GM18873 (cell line): ENCODE data around the gene PCYT2.

Source experiments
- ATAC-seq: cut with Tn5 transposase; IDR thresholded peaks from one replicate; pipeline ENCODE4 v1.9.1; 2021; ENCODE audit warnings: mild to moderate bottlenecking, moderate library complexity, moderate number of reproducible peaks; ENCODE audit not compliant: unreplicated experiment, low FRiP score

PCYT2 gene

GRCh38 chr17:81902023-81902652 lies 9.1 kb downstream of the PCYT2 start, which contains the start of gene NPB:
Gene NPB, plus strand, starts transcription at chr17:81902238. Its CDS starts 40 bp downstream, at chr17:81902278.
- ATAC-seq = no peak

GRCh38 chr17:81901167-81902022 lies 9.8 kb downstream of the PCYT2 start:
- no peak for ATAC-seq

GRCh38 chr17:81900181-81900820 lies 10.9 kb downstream of the PCYT2 start:
- ATAC-seq = no peak

- ATAC-seq = no peak
Measured at GRCh38 chr17:81899514-81900166, 11.6 kb downstream of the PCYT2 start.

GRCh38 chr17:81898885-81899284 lies 12.3 kb downstream of the PCYT2 start:
- no peak for ATAC-seq

GRCh38 chr17:81898029-81898866 lies 13.0 kb downstream of the PCYT2 start:
- no peak for ATAC-seq

GRCh38 chr17:81895400-81895799 lies 15.8 kb downstream of the PCYT2 start:
- no peak for ATAC-seq

- no peak for ATAC-seq
Measured at GRCh38 chr17:81891303-81891552, 20.0 kb downstream of the PCYT2 start.

GRCh38 chr17:81890447-81891302 lies 20.5 kb downstream of the PCYT2 start:
- ATAC-seq = peak; percentile 3

GRCh38 chr17:81889602-81890001 lies 21.6 kb downstream of the PCYT2 start:
- ATAC-seq = no peak

GRCh38 chr17:81888988-81889595 lies 22.1 kb downstream of the PCYT2 start:
- ATAC-seq = no peak

- ATAC-seq = no peak
Measured at GRCh38 chr17:81888105-81888987, 22.9 kb downstream of the PCYT2 start.

- ATAC-seq = no peak
Measured at GRCh38 chr17:81885869-81886548, 25.2 kb downstream of the PCYT2 start.

GRCh38 chr17:81885454-81885853 lies 25.7 kb downstream of the PCYT2 start:
- ATAC-seq = no peak

- ATAC-seq = no peak
Measured at GRCh38 chr17:81884968-81885367, 26.2 kb downstream of the PCYT2 start.

GRCh38 chr17:81884520-81884919 lies 26.7 kb downstream of the PCYT2 start:
- no peak for ATAC-seq

- no peak for ATAC-seq
Measured at GRCh38 chr17:81879121-81879520, 32.1 kb downstream of the PCYT2 start.
